Effector memory CD8-positive, alpha-beta T cell (primary cell): ENCODE measurements around the gene PBX4.

Experiments
- ATAC-seq: fragments of 150-1000 bp; cut with Tn5 transposase; replicated peaks from 2 replicates; pipeline ENCODE4 v1.10.0; 2021; ENCODE audit warnings: mild to moderate bottlenecking, moderate library complexity
- DNase-seq, 3 experiments: peaks; one replicate each; pipeline ENCODE4 v3.0.0; 2021
- H3K27ac Mint-ChIP-seq, 2 donors: one replicate each; pipeline ENCODE4 v1.8.0; 2022; ENCODE audit warnings: mild to moderate bottlenecking in 2 of 2, mixed read lengths in 2 of 2, moderate library complexity in 2 of 2
- H3K27me3 Mint-ChIP-seq, 2 donors: one replicate each; pipeline ENCODE4 v1.8.0; 2022; ENCODE audit warnings: mixed read lengths in 2 of 2
- H3K36me3 Mint-ChIP-seq: one replicate; pipeline ENCODE4 v1.8.0; 2022; ENCODE audit warnings: mild to moderate bottlenecking, moderate library complexity, mixed read lengths; ENCODE audit not compliant: insufficient read depth
- H3K4me1 Mint-ChIP-seq, 2 donors: one replicate each; pipeline ENCODE4 v1.8.0; 2022; ENCODE audit warnings: low read depth in 2 of 2, mixed read lengths in 2 of 2
- H3K4me3 Mint-ChIP-seq, 2 donors: one replicate each; pipeline ENCODE4 v1.8.0; 2022; ENCODE audit warnings: mild to moderate bottlenecking in 2 of 2, mixed read lengths in 2 of 2, moderate library complexity in 2 of 2
- H3K9me3 Mint-ChIP-seq, 2 donors: one replicate each; pipeline ENCODE4 v1.8.0; 2022; ENCODE audit warnings: mixed read lengths in 2 of 2

The PBX4 gene

DNA sequence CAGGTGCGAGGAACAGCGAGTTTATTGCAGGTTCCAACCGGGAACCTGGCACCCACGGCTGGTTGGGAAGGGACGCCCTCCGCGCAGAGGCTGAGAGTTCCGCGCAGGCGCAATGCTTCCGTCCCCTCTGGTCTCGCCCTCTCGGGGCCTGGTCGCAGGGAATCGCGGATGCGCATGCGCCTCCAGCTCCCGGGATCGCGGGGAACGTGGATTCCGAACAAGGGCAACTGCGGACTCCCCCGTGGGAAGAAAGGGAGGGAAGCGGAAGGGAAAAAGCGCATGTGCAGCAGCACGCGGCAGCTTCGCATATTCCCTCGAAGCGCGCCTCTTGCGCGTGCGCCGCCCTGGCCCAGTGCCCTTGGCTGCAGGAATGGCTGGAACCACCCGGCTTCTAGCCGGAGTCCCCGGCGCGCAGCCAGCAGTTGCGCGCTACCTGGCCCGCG, 104.3 kb downstream of the PBX4 start:
- ATAC-seq (no peak), DNase-seq (no peak)
- H3K4me3 Mint-ChIP-seq: peak overlapping the region in 1 of 2 donors; percentile 63
- H3K27me3 Mint-ChIP-seq: no peaks in the 10 kb centered on the region
- H3K36me3 Mint-ChIP-seq: peaks cover 36% of the 10 kb centered on the region
- H3K27ac Mint-ChIP-seq: peak overlapping the region in 1 of 2 donors; percentile 23
- no peaks in the 10 kb centered on the region for H3K9me3 Mint-ChIP-seq
- H3K4me1 Mint-ChIP-seq: peaks cover 8 to 9% of the 10 kb centered on the region in 2 donors

DNA sequence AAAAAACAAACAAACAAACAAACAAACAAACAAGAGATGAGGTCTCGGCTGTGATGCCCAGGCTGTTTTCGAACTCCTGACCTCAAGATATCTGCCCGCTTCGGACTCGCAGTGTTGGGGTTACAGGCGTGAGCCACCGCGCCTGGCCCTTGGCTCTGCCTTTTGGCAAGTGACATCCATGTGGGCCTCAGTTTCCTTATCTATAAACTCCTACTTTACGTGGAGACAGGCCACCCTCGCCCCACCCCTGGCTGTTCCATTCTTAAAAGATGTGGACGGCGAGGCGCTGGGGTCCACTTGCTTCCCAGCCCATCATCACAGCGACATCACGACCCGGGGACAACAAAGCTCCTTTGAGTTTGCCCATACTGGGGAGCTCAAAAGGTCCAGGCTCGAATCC, 104.8 kb downstream of the PBX4 start:
- DNase-seq (no peak), ATAC-seq (no peak)
- H3K4me3 Mint-ChIP-seq: peak overlapping the region in 1 of 2 donors; percentile 63
- no peaks in the 10 kb centered on the region for H3K9me3 Mint-ChIP-seq
- H3K27ac Mint-ChIP-seq: no peak overlapping the region
- peaks cover 37% of the 10 kb centered on the region for H3K36me3 Mint-ChIP-seq
- no peaks in the 10 kb centered on the region for H3K27me3 Mint-ChIP-seq
- H3K4me1 Mint-ChIP-seq: peaks cover 6 to 8% of the 10 kb centered on the region in 2 donors
